Breast epithelium (tissue), 3 donors: ENCODE measurements around the gene RSRC2.

Experiments used
- CTCF ChIP-seq, 3 donors: fragments of 450-650 bp; IDR thresholded peaks; one replicate each; pipeline ENCODE4 v1.5.1; 2016 to 2017; ENCODE audit warnings: antibody characterized with exemption in 3 of 3, mild to moderate bottlenecking in 3 of 3, moderate library complexity in 3 of 3
- POLR2A ChIP-seq: fragments of 450-650 bp; IDR thresholded peaks from one replicate; pipeline ENCODE4 v1.6.1; 2016; ENCODE audit warnings: antibody characterized with exemption, mild to moderate bottlenecking, moderate library complexity

- TF ChIP-seq CTCF (IDR thresholded peaks at IDR 0.05) (peak; percentile 80 to 87 (median 85)), POLR2A (no peak)
These were observed 55.2 kb downstream of the RSRC2 start for GRCh38 chr12:122471324-122472226.
